Measurements from ENCODE around the gene MDM4.

DNA sequence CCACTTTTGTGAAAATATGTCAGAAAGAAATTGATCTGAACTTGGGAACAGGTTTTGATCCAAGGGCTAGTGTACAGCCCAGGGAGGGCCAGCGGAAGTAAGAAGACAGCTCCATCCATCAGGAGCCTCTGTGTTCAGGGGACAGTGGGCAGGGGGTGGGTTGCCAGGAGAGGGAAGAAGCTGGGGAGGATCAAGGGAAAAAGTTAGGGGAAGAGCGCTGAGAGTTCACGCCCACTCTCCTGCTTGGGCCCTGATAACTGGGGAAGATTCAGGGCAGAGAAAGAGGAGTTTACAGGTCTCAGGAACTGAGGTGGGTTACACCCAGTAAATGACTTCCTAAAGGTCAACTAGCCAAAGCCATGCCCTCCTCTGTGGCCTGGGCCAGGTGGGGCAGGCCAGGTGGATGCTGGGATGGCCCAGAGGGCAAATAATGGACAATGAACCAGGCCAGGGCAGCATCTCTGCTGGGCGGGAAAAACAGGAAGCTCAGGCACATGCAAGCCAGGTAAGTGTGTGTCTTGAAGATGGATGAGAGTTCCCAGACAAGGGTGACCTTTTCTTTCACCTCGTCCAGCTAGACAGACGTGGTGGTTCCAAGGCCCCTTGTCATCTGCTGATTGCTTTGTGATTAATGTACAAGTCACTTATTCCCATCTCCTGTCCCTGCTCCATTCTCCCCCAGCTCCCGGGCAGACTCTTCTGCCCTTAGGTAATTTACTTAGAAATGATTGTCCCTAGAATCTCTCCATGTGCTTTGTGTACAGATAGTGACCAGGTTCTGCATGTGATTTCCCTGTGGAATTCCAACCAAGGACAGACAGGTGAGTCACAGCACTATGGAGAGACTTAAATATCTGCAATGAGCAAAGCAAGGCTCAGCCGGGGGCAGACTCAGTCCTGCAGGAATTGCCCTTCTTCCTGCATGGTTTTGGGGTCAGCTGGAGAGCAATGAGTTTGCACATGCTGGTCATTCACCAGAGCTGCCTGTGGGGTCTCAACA is 57.0 kb downstream of the MDM4 start:
- TF ChIP-seq, protein P1, sequence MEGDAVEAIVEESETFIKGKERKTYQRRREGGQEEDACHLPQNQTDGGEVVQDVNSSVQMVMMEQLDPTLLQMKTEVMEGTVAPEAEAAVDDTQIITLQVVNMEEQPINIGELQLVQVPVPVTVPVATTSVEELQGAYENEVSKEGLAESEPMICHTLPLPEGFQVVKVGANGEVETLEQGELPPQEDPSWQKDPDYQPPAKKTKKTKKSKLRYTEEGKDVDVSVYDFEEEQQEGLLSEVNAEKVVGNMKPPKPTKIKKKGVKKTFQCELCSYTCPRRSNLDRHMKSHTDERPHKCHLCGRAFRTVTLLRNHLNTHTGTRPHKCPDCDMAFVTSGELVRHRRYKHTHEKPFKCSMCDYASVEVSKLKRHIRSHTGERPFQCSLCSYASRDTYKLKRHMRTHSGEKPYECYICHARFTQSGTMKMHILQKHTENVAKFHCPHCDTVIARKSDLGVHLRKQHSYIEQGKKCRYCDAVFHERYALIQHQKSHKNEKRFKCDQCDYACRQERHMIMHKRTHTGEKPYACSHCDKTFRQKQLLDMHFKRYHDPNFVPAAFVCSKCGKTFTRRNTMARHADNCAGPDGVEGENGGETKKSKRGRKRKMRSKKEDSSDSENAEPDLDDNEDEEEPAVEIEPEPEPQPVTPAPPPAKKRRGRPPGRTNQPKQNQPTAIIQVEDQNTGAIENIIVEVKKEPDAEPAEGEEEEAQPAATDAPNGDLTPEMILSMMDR (IDR thresholded peaks at IDR 0.05): no peak
- TF ChIP-seq POLR2A (IDR thresholded peaks at IDR 0.05): no peak
